Measurements from ENCODE around the gene ARFGEF3. TPM values are rescaled to one million over a fixed set of nuclear protein-coding genes. Genes with fewer than 3 reads are reported as not detected.

ARFGEF3 gene
- total and polyA plus RNA-seq, 2 donors: 0.19 to 0.21 TPM

DNA sequence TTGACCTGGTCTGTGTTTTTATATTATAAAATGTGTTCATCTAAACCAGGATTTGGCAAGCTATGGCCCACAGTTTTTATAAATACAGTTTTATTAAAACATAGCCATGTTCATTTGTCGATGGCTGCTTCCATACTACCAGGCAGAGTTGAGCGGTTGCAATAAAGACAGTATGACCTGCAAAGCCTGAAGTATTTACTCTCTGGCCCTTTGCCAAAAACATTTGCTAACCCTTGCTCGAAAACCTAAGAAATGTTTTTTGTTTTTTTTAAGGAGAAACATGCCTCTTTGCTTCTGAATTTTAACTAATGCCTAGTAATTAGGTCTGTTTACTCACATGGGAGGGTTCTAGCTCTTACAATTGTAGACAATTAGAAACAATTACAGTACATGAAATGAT lies 148.6 kb downstream of the ARFGEF3 start:
- H3K4me3 ChIP-seq (ENCODE audit: low read length in 2 of 2): no peak overlapping the region
- no peak overlapping the region for H3K27ac ChIP-seq (ENCODE audit: low read depth in 1 of 2, low read length in 1 of 2)
- DNase-seq (ENCODE audit: low read depth in 6 of 9, low spot score in 9 of 9): no peak
- H3K9me3 ChIP-seq (ENCODE audit: control insufficient read depth in 2 of 2, insufficient read depth in 1 of 2, low read length in 1 of 2): no peaks in the 10 kb centered on the region
- 93% methylated on average over 3 of the region's 3 CpGs for WGBS
- no peaks in the 10 kb centered on the region for H3K4me1 ChIP-seq (ENCODE audit: control insufficient read depth in 2 of 2, insufficient read depth in 2 of 2, low read length in 2 of 2)
- H3K27me3 ChIP-seq (ENCODE audit: control insufficient read depth in 2 of 2, insufficient read depth in 1 of 2, low read length in 1 of 2): no peaks in the 10 kb centered on the region
- no peaks in the 10 kb centered on the region for H3K36me3 ChIP-seq (ENCODE audit: control insufficient read depth in 2 of 2, insufficient read depth in 2 of 2, low read length in 1 of 2)

DNA sequence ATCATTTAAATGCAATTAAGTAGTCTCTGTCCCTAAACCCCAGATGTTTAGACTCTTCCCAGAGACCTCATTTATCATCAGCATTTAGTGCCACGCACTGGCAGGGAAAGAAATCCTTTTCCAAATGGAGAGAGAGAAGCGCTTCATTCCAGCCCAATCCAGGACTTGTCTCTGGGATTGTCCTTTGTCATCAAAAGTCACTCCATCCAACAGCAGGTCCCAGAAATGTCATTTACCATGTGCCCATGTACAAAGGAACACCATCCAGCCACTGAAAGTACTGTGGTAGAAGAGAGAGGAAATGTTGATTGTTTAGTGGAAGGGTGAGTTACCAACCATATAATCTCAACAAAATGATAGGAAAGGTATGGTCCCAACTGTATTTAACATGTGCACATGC lies 149.1 kb downstream of the ARFGEF3 start:
- H3K36me3 ChIP-seq (ENCODE audit: control insufficient read depth in 2 of 2, insufficient read depth in 2 of 2, low read length in 1 of 2): no peaks in the 10 kb centered on the region
- no peak for DNase-seq (ENCODE audit: low read depth in 6 of 9, low spot score in 9 of 9)
- no peaks in the 10 kb centered on the region for H3K9me3 ChIP-seq (ENCODE audit: control insufficient read depth in 2 of 2, insufficient read depth in 1 of 2, low read length in 1 of 2)
- no peak overlapping the region for H3K4me3 ChIP-seq (ENCODE audit: low read length in 2 of 2)
- H3K4me1 ChIP-seq (ENCODE audit: control insufficient read depth in 2 of 2, insufficient read depth in 2 of 2, low read length in 2 of 2): no peaks in the 10 kb centered on the region
- H3K27me3 ChIP-seq (ENCODE audit: control insufficient read depth in 2 of 2, insufficient read depth in 1 of 2, low read length in 1 of 2): no peaks in the 10 kb centered on the region
- WGBS: 71% methylated on average over 2 of the region's 2 CpGs
- no peak overlapping the region for H3K27ac ChIP-seq (ENCODE audit: low read depth in 1 of 2, low read length in 1 of 2)

DNA sequence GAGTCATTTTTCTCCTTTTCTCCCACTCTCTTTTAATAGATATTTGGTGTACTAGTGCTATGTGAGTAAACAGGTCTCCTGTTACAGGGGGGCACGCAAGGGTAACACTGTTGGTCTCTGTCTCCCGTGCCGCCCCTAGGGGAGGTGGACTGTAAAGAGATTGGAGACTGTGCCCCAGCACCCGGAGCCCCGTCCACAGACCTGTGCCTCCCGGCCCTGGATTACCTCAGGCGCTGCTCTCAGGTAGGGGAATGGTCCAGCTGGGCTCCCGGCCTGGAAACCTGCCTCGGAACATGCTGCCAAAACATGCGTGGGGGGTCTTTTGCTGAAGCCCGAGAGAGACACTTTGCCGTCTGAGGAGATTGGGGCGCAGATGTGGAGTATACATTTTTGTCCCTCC lies 149.5 kb downstream of the ARFGEF3 start:
- Histone ChIP-seq H3K36me3 (ENCODE audit: control insufficient read depth in 2 of 2, insufficient read depth in 2 of 2, low read length in 1 of 2) (no peaks in the 10 kb centered on the region), H3K4me3 (ENCODE audit: low read length in 2 of 2) (no peak overlapping the region), H3K4me1 (ENCODE audit: control insufficient read depth in 2 of 2, insufficient read depth in 2 of 2, low read length in 2 of 2) (no peaks in the 10 kb centered on the region), H3K27me3 (ENCODE audit: control insufficient read depth in 2 of 2, insufficient read depth in 1 of 2, low read length in 1 of 2) (no peaks in the 10 kb centered on the region), H3K27ac (ENCODE audit: low read depth in 1 of 2, low read length in 1 of 2) (no peak overlapping the region), H3K9me3 (ENCODE audit: control insufficient read depth in 2 of 2, insufficient read depth in 1 of 2, low read length in 1 of 2) (no peaks in the 10 kb centered on the region)
- no peak for DNase-seq (ENCODE audit: low read depth in 6 of 9, low spot score in 9 of 9)
- 97% methylated on average over 13 of the region's 13 CpGs for WGBS

DNA sequence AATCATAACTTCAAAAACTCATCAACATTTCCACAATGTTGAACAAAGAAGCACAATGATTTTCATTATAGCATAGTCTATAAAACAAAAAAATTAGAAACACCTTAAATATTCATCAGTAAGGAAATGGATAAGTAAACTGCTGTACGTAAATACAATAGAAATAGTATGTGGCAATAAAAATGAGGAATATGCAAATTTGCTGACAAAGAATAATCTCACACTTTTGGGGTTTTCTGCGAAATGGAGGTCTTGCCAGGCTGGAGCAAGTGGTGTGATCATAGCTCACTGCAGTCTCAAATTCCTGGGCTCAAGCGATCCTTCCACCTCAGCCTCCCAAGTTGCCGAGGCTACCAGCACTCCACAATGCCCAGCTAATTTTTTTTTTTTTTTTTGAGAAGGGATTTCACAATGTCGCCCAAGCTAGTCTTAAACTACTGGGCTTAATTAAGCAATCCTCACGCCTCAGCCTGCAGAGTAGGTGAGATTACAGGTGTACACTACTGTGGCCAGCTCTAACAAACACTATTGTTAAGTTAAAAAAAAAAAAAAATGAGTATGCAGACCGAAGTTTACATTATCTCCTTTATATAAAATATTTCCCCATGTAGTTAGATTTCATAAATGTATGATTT lies 157.1 kb downstream of the ARFGEF3 start:
- H3K36me3 ChIP-seq (ENCODE audit: control insufficient read depth in 2 of 2, insufficient read depth in 2 of 2, low read length in 1 of 2): no peaks in the 10 kb centered on the region
- 96% methylated on average over 7 of the region's 7 CpGs for WGBS
- no peak for DNase-seq (ENCODE audit: low read depth in 6 of 9, low spot score in 9 of 9)

DNA sequence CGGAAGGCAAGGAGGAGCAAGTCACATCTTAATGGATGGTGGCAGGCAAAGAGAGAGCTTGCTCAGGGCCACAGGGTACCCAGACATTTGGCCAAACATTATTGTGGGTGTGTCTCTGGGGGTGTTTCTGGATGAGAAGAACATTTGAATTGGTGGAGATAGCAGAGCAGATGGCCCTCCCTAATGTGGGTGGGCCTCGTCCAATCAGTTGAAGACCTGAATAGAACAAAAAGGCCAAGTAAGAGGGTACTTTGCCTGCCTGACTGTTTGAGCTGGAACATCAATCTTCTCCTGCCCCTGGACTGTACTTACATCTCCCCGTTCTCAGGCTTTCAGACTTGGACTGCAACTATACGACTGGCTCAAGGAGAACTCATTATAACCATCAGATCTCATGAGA lies 160.2 kb downstream of the ARFGEF3 start:
- Histone ChIP-seq H3K36me3 (ENCODE audit: control insufficient read depth in 2 of 2, insufficient read depth in 2 of 2, low read length in 1 of 2) (no peaks in the 10 kb centered on the region), H3K4me3 (ENCODE audit: low read length in 2 of 2) (no peak overlapping the region)
- 98% methylated on average over 4 of the region's 4 CpGs for WGBS

More for the DNA sequence above, 157.1 kb downstream of the ARFGEF3 start:
- Histone ChIP-seq H3K4me1 (ENCODE audit: control insufficient read depth in 2 of 2, insufficient read depth in 2 of 2, low read length in 2 of 2) (no peaks in the 10 kb centered on the region), H3K4me3 (ENCODE audit: low read length in 2 of 2) (no peak overlapping the region), H3K27me3 (ENCODE audit: control insufficient read depth in 2 of 2, insufficient read depth in 1 of 2, low read length in 1 of 2) (no peaks in the 10 kb centered on the region), H3K27ac (ENCODE audit: low read depth in 1 of 2, low read length in 1 of 2) (no peak overlapping the region), H3K9me3 (ENCODE audit: control insufficient read depth in 2 of 2, insufficient read depth in 1 of 2, low read length in 1 of 2) (no peaks in the 10 kb centered on the region)

DNA sequence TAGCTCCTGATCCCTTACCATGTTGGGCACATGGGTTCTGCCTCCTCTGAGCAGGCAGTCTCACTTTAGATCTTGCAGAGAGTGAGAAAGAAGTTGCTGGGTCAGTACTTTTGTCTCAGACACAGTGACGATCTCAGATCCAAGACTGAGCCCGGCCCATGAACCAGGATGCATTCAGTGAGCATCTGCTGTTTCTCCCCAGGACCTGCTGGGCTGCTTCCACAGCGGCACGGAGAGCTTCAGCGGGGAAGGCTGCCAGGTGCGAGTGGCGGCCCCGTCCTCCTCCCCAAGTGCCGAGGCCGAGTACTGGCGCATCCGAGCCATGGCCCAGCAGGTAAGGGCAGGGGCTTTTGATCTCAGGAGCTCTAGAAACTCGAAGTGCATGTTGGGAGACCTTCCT lies 162.1 kb downstream of the ARFGEF3 start:
- H3K36me3 ChIP-seq (ENCODE audit: control insufficient read depth in 2 of 2, insufficient read depth in 2 of 2, low read length in 1 of 2): no peaks in the 10 kb centered on the region
- DNase-seq (ENCODE audit: low read depth in 6 of 9, low spot score in 9 of 9): no peak
- H3K27ac ChIP-seq (ENCODE audit: low read depth in 1 of 2, low read length in 1 of 2): no peak overlapping the region
- WGBS: 94% methylated on average over 13 of the region's 13 CpGs
- no peak overlapping the region for H3K4me3 ChIP-seq (ENCODE audit: low read length in 2 of 2)
- H3K9me3 ChIP-seq (ENCODE audit: control insufficient read depth in 2 of 2, insufficient read depth in 1 of 2, low read length in 1 of 2): no peaks in the 10 kb centered on the region
- no peaks in the 10 kb centered on the region for H3K4me1 ChIP-seq (ENCODE audit: control insufficient read depth in 2 of 2, insufficient read depth in 2 of 2, low read length in 2 of 2)
- no peaks in the 10 kb centered on the region for H3K27me3 ChIP-seq (ENCODE audit: control insufficient read depth in 2 of 2, insufficient read depth in 1 of 2, low read length in 1 of 2)

More for the DNA sequence above, 160.2 kb downstream of the ARFGEF3 start:
- Histone ChIP-seq H3K4me1 (ENCODE audit: control insufficient read depth in 2 of 2, insufficient read depth in 2 of 2, low read length in 2 of 2) (no peaks in the 10 kb centered on the region), H3K27ac (ENCODE audit: low read depth in 1 of 2, low read length in 1 of 2) (no peak overlapping the region), H3K9me3 (ENCODE audit: control insufficient read depth in 2 of 2, insufficient read depth in 1 of 2, low read length in 1 of 2) (no peaks in the 10 kb centered on the region), H3K27me3 (ENCODE audit: control insufficient read depth in 2 of 2, insufficient read depth in 1 of 2, low read length in 1 of 2) (no peaks in the 10 kb centered on the region)
- DNase-seq (ENCODE audit: low read depth in 6 of 9, low spot score in 9 of 9): no peak

DNA sequence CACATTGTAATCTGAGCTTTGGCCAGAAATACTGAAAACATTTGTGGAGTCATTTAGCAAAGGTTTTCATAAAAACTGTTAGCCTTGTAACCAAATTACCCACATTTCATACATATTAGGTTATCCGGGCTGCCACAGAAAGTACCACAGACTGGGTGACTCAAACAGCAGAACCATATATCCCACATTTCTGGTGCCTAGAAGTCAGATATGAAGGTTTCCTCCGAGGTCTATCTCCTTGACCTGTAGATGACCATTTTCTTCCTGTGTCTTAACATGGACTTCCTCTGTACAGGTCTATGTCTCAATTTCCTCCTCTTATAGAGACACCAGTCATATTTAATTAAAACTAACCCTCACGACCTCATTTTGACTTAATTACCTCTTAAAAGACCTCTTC lies 166.5 kb downstream of the ARFGEF3 start:
- no peaks in the 10 kb centered on the region for H3K9me3 ChIP-seq (ENCODE audit: control insufficient read depth in 2 of 2, insufficient read depth in 1 of 2, low read length in 1 of 2)
- H3K4me1 ChIP-seq (ENCODE audit: control insufficient read depth in 2 of 2, insufficient read depth in 2 of 2, low read length in 2 of 2): no peaks in the 10 kb centered on the region
- no peak overlapping the region for H3K4me3 ChIP-seq (ENCODE audit: low read length in 2 of 2)
- H3K36me3 ChIP-seq (ENCODE audit: control insufficient read depth in 2 of 2, insufficient read depth in 2 of 2, low read length in 1 of 2): no peaks in the 10 kb centered on the region
- 88% methylated on average over 3 of the region's 3 CpGs for WGBS
- H3K27ac ChIP-seq (ENCODE audit: low read depth in 1 of 2, low read length in 1 of 2): no peak overlapping the region
- no peak for DNase-seq (ENCODE audit: low read depth in 6 of 9, low spot score in 9 of 9)
- H3K27me3 ChIP-seq (ENCODE audit: control insufficient read depth in 2 of 2, insufficient read depth in 1 of 2, low read length in 1 of 2): no peaks in the 10 kb centered on the region

DNA sequence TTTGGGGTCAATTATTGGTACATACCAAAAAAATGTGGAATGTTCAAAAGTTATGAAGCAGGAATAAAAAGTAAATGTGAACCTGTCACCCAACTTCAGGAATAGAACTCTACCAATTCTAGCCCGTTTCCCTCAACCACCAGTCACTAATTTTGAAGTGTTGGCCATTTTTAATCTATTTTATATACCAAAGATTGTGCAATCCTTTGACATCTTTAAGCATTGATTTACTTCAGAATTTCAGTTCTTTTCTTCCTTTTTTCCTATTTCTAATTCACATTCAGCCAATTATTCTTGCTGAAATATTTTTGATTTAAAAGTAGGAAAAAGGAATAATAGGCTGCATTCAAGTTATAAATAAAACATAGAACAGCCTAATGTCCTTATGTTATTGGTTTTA lies 169.0 kb downstream of the ARFGEF3 start:
- DNase-seq (ENCODE audit: low read depth in 6 of 9, low spot score in 9 of 9): no peak
- no peaks in the 10 kb centered on the region for H3K9me3 ChIP-seq (ENCODE audit: control insufficient read depth in 2 of 2, insufficient read depth in 1 of 2, low read length in 1 of 2)
- H3K27me3 ChIP-seq (ENCODE audit: control insufficient read depth in 2 of 2, insufficient read depth in 1 of 2, low read length in 1 of 2): no peaks in the 10 kb centered on the region
- no peak overlapping the region for H3K4me3 ChIP-seq (ENCODE audit: low read length in 2 of 2)
- no peaks in the 10 kb centered on the region for H3K4me1 ChIP-seq (ENCODE audit: control insufficient read depth in 2 of 2, insufficient read depth in 2 of 2, low read length in 2 of 2)
- no peak overlapping the region for H3K27ac ChIP-seq (ENCODE audit: low read depth in 1 of 2, low read length in 1 of 2)
- H3K36me3 ChIP-seq (ENCODE audit: control insufficient read depth in 2 of 2, insufficient read depth in 2 of 2, low read length in 1 of 2): no peaks in the 10 kb centered on the region
- WGBS: 99% methylated on average over 1 of the region's 1 CpG

DNA sequence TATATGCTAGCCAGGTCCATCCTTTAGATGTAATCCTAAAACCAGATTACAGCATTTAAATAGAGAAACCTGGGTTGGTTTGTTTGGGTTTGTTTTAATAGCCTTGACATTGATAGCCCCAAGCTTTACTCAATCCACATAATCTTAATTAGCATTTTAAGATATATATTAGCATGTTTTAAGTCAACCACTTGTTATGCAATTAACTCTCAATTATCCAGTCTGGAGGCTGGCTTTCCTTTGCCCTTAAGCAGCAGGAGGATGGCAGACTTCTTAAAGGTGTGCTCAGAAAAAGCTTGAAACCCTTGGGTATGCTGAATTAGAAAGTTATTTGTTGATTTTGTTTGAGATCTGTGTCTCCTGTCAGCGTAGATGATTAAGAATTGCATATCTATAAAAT lies 169.7 kb downstream of the ARFGEF3 start:
- Histone ChIP-seq H3K9me3 (ENCODE audit: control insufficient read depth in 2 of 2, insufficient read depth in 1 of 2, low read length in 1 of 2) (peaks cover 0 to 1% of the 10 kb centered on the region in 2 donors), H3K4me3 (ENCODE audit: low read length in 2 of 2) (no peak overlapping the region), H3K27ac (ENCODE audit: low read depth in 1 of 2, low read length in 1 of 2) (no peak overlapping the region), H3K36me3 (ENCODE audit: control insufficient read depth in 2 of 2, insufficient read depth in 2 of 2, low read length in 1 of 2) (no peaks in the 10 kb centered on the region), H3K27me3 (ENCODE audit: control insufficient read depth in 2 of 2, insufficient read depth in 1 of 2, low read length in 1 of 2) (no peaks in the 10 kb centered on the region), H3K4me1 (ENCODE audit: control insufficient read depth in 2 of 2, insufficient read depth in 2 of 2, low read length in 2 of 2) (no peaks in the 10 kb centered on the region)
- 89% methylated on average over 1 of the region's 1 CpG for WGBS
- DNase-seq (ENCODE audit: low read depth in 6 of 9, low spot score in 9 of 9): no peak
